ENCODE measurements around the gene LMAN1.

LMAN1 gene

GRCh38 chr18:59359576-59359952, 499 bp upstream of the LMAN1 start:
- Histone ChIP-seq H4K91ac (ENCODE audit: low read depth, low read length) (no peak overlapping the region), H3K27me3 (ENCODE audit: insufficient read depth, low read length) (no peaks in the 10 kb centered on the region)
- no CpG with 5 or more reads among the region's 4 CpGs for WGBS (ENCODE audit: extremely low coverage, insufficient coverage, insufficient read length)

GRCh38 chr18:59358414-59358711, 702 bp downstream of the LMAN1 start:
- peak overlapping the region; percentile 92 for H4K91ac ChIP-seq (ENCODE audit: low read depth, low read length)
- H3K4me2 ChIP-seq (ENCODE audit: low read length): peak overlapping the region; percentile 64
- no peak overlapping the region for H2BK12ac ChIP-seq (ENCODE audit: low read length)
- peaks cover 5% of the 10 kb centered on the region for H3K79me1 ChIP-seq (ENCODE audit: low read length)
- peaks cover 0 to 1% of the 10 kb centered on the region in 2 experiments for H3K4me1 ChIP-seq (ENCODE audit: control insufficient read depth in 1 of 2, insufficient read depth in 2 of 2, low read length in 2 of 2)
- no peak overlapping the region for H4K12ac ChIP-seq (ENCODE audit: low read depth, low read length)
- H3K9ac ChIP-seq (ENCODE audit: low read length): peak overlapping the region; percentile 21
- peak overlapping the region; percentile 84 for H3K18ac ChIP-seq (ENCODE audit: low read length)
- H2AFZ ChIP-seq (ENCODE audit: insufficient read depth, low read length, poor library complexity): no peak overlapping the region
- H3K14ac ChIP-seq (ENCODE audit: low read length): peak overlapping the region; percentile 97
- H4K8ac ChIP-seq (ENCODE audit: low read depth, low read length): no peak overlapping the region
- peak in 1 of 2 donors; percentile 53 for DNase-seq
- no peak overlapping the region for H2AK5ac ChIP-seq (ENCODE audit: low read length)
- no peaks in the 10 kb centered on the region for H3K9me3 ChIP-seq (ENCODE audit: insufficient read depth, low read depth, low read length)
- peak overlapping the region; percentile 60 for H3K4ac ChIP-seq (ENCODE audit: low read depth, low read length)
- WGBS (ENCODE audit: extremely low coverage, insufficient coverage, insufficient read length): no CpG with 5 or more reads among the region's 8 CpGs
- no peak overlapping the region for H2BK5ac ChIP-seq (ENCODE audit: low read depth, low read length, poor library complexity)
- peaks cover 0 to 6% of the 10 kb centered on the region in 2 experiments for H3K36me3 ChIP-seq (ENCODE audit: control insufficient read depth in 1 of 2, insufficient read depth in 2 of 2, low read length in 2 of 2)
- peaks cover 5% of the 10 kb centered on the region for H3K79me2 ChIP-seq (ENCODE audit: control insufficient read depth, insufficient read depth, low read length, poor library complexity)
- H2BK120ac ChIP-seq (ENCODE audit: insufficient read depth, low read length, poor library complexity): peak overlapping the region; percentile 92
- H3K27me3 ChIP-seq (ENCODE audit: insufficient read depth, low read length): no peaks in the 10 kb centered on the region
- no peak overlapping the region for H3K23ac ChIP-seq (ENCODE audit: low read length)
- peak overlapping the region; percentile 36 for H3K27ac ChIP-seq (ENCODE audit: low read depth, low read length)
- H3K4me3 ChIP-seq (ENCODE audit: low read depth, low read length): peak overlapping the region; percentile 100

More at GRCh38 chr18:59359576-59359952, 499 bp upstream of the LMAN1 start:
- peak overlapping the region; percentile 69 for H3K4me2 ChIP-seq (ENCODE audit: low read length)
- peaks cover 0 to 1% of the 10 kb centered on the region in 2 experiments for H3K4me1 ChIP-seq (ENCODE audit: control insufficient read depth in 1 of 2, insufficient read depth in 2 of 2, low read length in 2 of 2)
- H4K12ac ChIP-seq (ENCODE audit: low read depth, low read length): no peak overlapping the region
- no peak for DNase-seq
- no peak overlapping the region for H3K18ac ChIP-seq (ENCODE audit: low read length)
- no peak overlapping the region for H3K23ac ChIP-seq (ENCODE audit: low read length)
- peak overlapping the region; percentile 27 for H3K9ac ChIP-seq (ENCODE audit: low read length)
- H2BK12ac ChIP-seq (ENCODE audit: low read length): no peak overlapping the region
- no peak overlapping the region for H3K27ac ChIP-seq (ENCODE audit: low read depth, low read length)
- H4K8ac ChIP-seq (ENCODE audit: low read depth, low read length): peak overlapping the region; percentile 48
- H3K79me1 ChIP-seq (ENCODE audit: low read length): peaks cover 5% of the 10 kb centered on the region
- no peak overlapping the region for H2BK120ac ChIP-seq (ENCODE audit: insufficient read depth, low read length, poor library complexity)
- H3K14ac ChIP-seq (ENCODE audit: low read length): no peak overlapping the region
- H3K4ac ChIP-seq (ENCODE audit: low read depth, low read length): no peak overlapping the region
- H2AK5ac ChIP-seq (ENCODE audit: low read length): no peak overlapping the region
- no peak overlapping the region for H2BK5ac ChIP-seq (ENCODE audit: low read depth, low read length, poor library complexity)
- H3K9me3 ChIP-seq (ENCODE audit: insufficient read depth, low read depth, low read length): no peaks in the 10 kb centered on the region
- peak overlapping the region; percentile 75 for H2AFZ ChIP-seq (ENCODE audit: insufficient read depth, low read length, poor library complexity)
- peaks cover 0 to 5% of the 10 kb centered on the region in 2 experiments for H3K36me3 ChIP-seq (ENCODE audit: control insufficient read depth in 1 of 2, insufficient read depth in 2 of 2, low read length in 2 of 2)
- peak overlapping the region; percentile 30 for H3K4me3 ChIP-seq (ENCODE audit: low read depth, low read length)
- peaks cover 5% of the 10 kb centered on the region for H3K79me2 ChIP-seq (ENCODE audit: control insufficient read depth, insufficient read depth, low read length, poor library complexity)

GRCh38 chr18:59357928-59358327, 1.1 kb downstream of the LMAN1 start:
- Histone ChIP-seq H2BK12ac (ENCODE audit: low read length) (no peak overlapping the region), H3K4me3 (ENCODE audit: low read depth, low read length) (no peak overlapping the region), H3K14ac (ENCODE audit: low read length) (no peak overlapping the region), H3K23ac (ENCODE audit: low read length) (no peak overlapping the region), H3K4me2 (ENCODE audit: low read length) (peak overlapping the region; percentile 40), H2BK5ac (ENCODE audit: low read depth, low read length, poor library complexity) (no peak overlapping the region), H3K79me2 (ENCODE audit: control insufficient read depth, insufficient read depth, low read length, poor library complexity) (peaks cover 5% of the 10 kb centered on the region), H3K79me1 (ENCODE audit: low read length) (peaks cover 5% of the 10 kb centered on the region), H3K27me3 (ENCODE audit: insufficient read depth, low read length) (no peaks in the 10 kb centered on the region), H3K9ac (ENCODE audit: low read length) (no peak overlapping the region), H3K9me3 (ENCODE audit: insufficient read depth, low read depth, low read length) (no peaks in the 10 kb centered on the region), H3K27ac (ENCODE audit: low read depth, low read length) (no peak overlapping the region), H3K18ac (ENCODE audit: low read length) (no peak overlapping the region), H3K4ac (ENCODE audit: low read depth, low read length) (peak overlapping the region; percentile 89), H2BK120ac (ENCODE audit: insufficient read depth, low read length, poor library complexity) (no peak overlapping the region), H4K91ac (ENCODE audit: low read depth, low read length) (no peak overlapping the region), H3K36me3 (ENCODE audit: control insufficient read depth in 1 of 2, insufficient read depth in 2 of 2, low read length in 2 of 2) (peaks cover 0 to 9% of the 10 kb centered on the region in 2 experiments), H4K12ac (ENCODE audit: low read depth, low read length) (no peak overlapping the region), H2AK5ac (ENCODE audit: low read length) (no peak overlapping the region), H4K8ac (ENCODE audit: low read depth, low read length) (no peak overlapping the region), H3K4me1 (ENCODE audit: control insufficient read depth in 1 of 2, insufficient read depth in 2 of 2, low read length in 2 of 2) (peaks cover 0 to 1% of the 10 kb centered on the region in 2 experiments), H2AFZ (ENCODE audit: insufficient read depth, low read length, poor library complexity) (no peak overlapping the region)
- no CpG with 5 or more reads among the region's 4 CpGs for WGBS (ENCODE audit: extremely low coverage, insufficient coverage, insufficient read length)
- peak; percentile 36 to 71 for DNase-seq

GRCh38 chr18:59354731-59355130, 4.3 kb downstream of the LMAN1 start:
- Histone ChIP-seq H3K18ac (ENCODE audit: low read length) (no peak overlapping the region), H3K79me2 (ENCODE audit: control insufficient read depth, insufficient read depth, low read length, poor library complexity) (peaks cover 5% of the 10 kb centered on the region), H3K36me3 (ENCODE audit: control insufficient read depth in 1 of 2, insufficient read depth in 2 of 2, low read length in 2 of 2) (peaks cover 6 to 21% of the 10 kb centered on the region in 2 experiments), H2BK120ac (ENCODE audit: insufficient read depth, low read length, poor library complexity) (no peak overlapping the region), H4K12ac (ENCODE audit: low read depth, low read length) (no peak overlapping the region), H3K9ac (ENCODE audit: low read length) (no peak overlapping the region), H3K23ac (ENCODE audit: low read length) (no peak overlapping the region), H3K79me1 (ENCODE audit: low read length) (peaks cover 5% of the 10 kb centered on the region), H2AFZ (ENCODE audit: insufficient read depth, low read length, poor library complexity) (no peak overlapping the region), H2AK5ac (ENCODE audit: low read length) (no peak overlapping the region), H3K27me3 (ENCODE audit: insufficient read depth, low read length) (no peaks in the 10 kb centered on the region), H3K4me1 (ENCODE audit: control insufficient read depth in 1 of 2, insufficient read depth in 2 of 2, low read length in 2 of 2) (peaks cover 0 to 1% of the 10 kb centered on the region in 2 experiments), H4K8ac (ENCODE audit: low read depth, low read length) (no peak overlapping the region), H4K91ac (ENCODE audit: low read depth, low read length) (no peak overlapping the region), H3K4me3 (ENCODE audit: low read depth, low read length) (no peak overlapping the region), H3K14ac (ENCODE audit: low read length) (no peak overlapping the region), H3K4me2 (ENCODE audit: low read length) (no peak overlapping the region), H3K27ac (ENCODE audit: low read depth, low read length) (no peak overlapping the region), H2BK12ac (ENCODE audit: low read length) (no peak overlapping the region), H3K9me3 (ENCODE audit: insufficient read depth, low read depth, low read length) (no peaks in the 10 kb centered on the region), H2BK5ac (ENCODE audit: low read depth, low read length, poor library complexity) (no peak overlapping the region), H3K4ac (ENCODE audit: low read depth, low read length) (no peak overlapping the region)
- no CpG with 5 or more reads among the region's 2 CpGs for WGBS (ENCODE audit: extremely low coverage, insufficient coverage, insufficient read length)
- no peak for DNase-seq
